MM.1S (cell line): ENCODE data around the gene MINDY3.
"Not testable (repeated sequence)": the region's sequence is repeated elsewhere in the genome, so short reads cannot be mapped to it uniquely, and the experiment has no call there.

Source experiments
- CTCF ChIP-seq: fragments of 300-600 bp; sonication (generic); IDR thresholded peaks from 2 replicates; pipeline ENCODE4 v1.5.1; 2016; ENCODE audit warnings: antibody characterized with exemption, low read length, mixed read lengths
- EZH2 ChIP-seq: fragments of 300-600 bp; sonication (generic); optimal IDR thresholded peaks from 2 replicates; pipeline ENCODE3; 2017; ENCODE audit warnings: low read depth, mild to moderate bottlenecking, antibody characterized with exemption, low read length, mixed read lengths

- not testable (repeated sequence) for TF ChIP-seq EZH2, CTCF
Measured at GRCh38 chr10:15762239-15762638, 98.1 kb downstream of the MINDY3 start.
